Measurements from ENCODE around the gene VPS33A. TPM values are rescaled to one million over a fixed set of nuclear protein-coding genes. Genes with fewer than 3 reads are reported as not detected.

Gene VPS33A
- total RNA-seq, 2 experiments from 2014 or later: 21.1 to 29.0 TPM

DNA sequence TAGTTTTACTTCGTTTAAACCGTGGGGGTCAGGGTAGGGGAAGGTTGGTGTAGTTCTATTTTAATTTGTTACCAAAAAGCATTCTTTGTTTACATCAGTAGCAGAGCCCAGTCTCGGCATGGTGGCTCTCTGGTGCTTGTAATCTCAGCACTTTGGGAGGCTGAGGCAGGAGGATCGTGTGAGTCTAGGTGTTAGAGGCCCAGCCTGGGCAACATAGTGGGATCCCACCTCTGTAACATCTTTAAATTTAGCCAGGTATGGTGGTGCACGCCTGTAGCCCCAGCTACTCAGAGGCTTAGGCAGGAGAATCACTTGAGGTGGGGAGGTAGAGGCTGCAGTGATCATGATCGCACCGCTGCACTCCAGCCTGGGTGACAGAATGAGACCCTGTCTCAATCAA is 81.2 kb downstream of the VPS33A start:
- Histone ChIP-seq H3K79me2 (ENCODE audit: insufficient read depth, low read depth, low read length) (no peaks in the 10 kb centered on the region), H3K4me3 (ENCODE audit: low read depth, low read length, poor library complexity, severe bottlenecking) (no peak overlapping the region), H3K36me3 (ENCODE audit: insufficient read depth, low read length) (no peaks in the 10 kb centered on the region), H3K9me2 (ENCODE audit: insufficient read depth, low read length) (no peaks in the 10 kb centered on the region), H3K9me3 (ENCODE audit: low read length) (no peaks in the 10 kb centered on the region), H3K4me1 (ENCODE audit: insufficient read depth, low read length, poor library complexity, severe bottlenecking) (no peaks in the 10 kb centered on the region), H3K4me2 (ENCODE audit: low read length) (no peak overlapping the region), H3K27ac (ENCODE audit: low read depth, low read length, poor library complexity, severe bottlenecking) (no peak overlapping the region), H4K20me1 (ENCODE audit: insufficient read depth, low read length) (no peaks in the 10 kb centered on the region), H2AFZ (ENCODE audit: low read length) (no peak overlapping the region)
- intact Hi-C loops (cut with micrococcal nuclease; ENCODE audit: unreplicated experiment): no loop called here
- no peak for DNase-seq (ENCODE audit: low spot score)
- TF ChIP-seq, protein P1, sequence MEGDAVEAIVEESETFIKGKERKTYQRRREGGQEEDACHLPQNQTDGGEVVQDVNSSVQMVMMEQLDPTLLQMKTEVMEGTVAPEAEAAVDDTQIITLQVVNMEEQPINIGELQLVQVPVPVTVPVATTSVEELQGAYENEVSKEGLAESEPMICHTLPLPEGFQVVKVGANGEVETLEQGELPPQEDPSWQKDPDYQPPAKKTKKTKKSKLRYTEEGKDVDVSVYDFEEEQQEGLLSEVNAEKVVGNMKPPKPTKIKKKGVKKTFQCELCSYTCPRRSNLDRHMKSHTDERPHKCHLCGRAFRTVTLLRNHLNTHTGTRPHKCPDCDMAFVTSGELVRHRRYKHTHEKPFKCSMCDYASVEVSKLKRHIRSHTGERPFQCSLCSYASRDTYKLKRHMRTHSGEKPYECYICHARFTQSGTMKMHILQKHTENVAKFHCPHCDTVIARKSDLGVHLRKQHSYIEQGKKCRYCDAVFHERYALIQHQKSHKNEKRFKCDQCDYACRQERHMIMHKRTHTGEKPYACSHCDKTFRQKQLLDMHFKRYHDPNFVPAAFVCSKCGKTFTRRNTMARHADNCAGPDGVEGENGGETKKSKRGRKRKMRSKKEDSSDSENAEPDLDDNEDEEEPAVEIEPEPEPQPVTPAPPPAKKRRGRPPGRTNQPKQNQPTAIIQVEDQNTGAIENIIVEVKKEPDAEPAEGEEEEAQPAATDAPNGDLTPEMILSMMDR (conservative IDR thresholded peaks at IDR 0.05; ENCODE audit: low read length): no peak
- CTCF ChIA-PET (ENCODE audit: unreplicated experiment): no interaction called here
- no TSS peak for BruUV-seq (replicated peaks)
- POLR2A ChIA-PET: no interaction called here

DNA sequence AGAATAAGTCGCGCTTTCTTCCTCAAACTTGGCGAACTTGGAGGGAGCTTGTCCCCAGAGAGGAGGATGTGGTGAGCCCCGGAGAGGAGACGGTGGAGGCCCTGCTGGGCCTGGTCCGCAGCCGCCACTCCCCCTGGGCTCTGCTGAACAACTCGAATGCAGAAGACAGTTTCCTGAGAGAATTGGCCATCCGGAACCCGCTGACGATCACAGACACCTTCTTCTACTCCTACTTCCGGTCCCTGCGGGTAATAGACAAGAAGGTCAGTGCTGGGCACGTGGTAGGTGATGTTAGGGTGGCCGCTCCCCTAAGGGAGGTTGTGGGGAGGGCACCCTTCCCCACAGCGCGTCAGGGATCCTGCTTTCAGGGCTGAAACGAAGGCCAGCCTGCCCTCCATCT is 81.8 kb downstream of the VPS33A start:
- Histone ChIP-seq H3K9me2 (ENCODE audit: insufficient read depth, low read length) (no peaks in the 10 kb centered on the region), H3K79me2 (ENCODE audit: insufficient read depth, low read depth, low read length) (no peaks in the 10 kb centered on the region), H3K4me2 (ENCODE audit: low read length) (no peak overlapping the region), H3K4me3 (ENCODE audit: low read depth, low read length, poor library complexity, severe bottlenecking) (no peak overlapping the region), H3K4me1 (ENCODE audit: insufficient read depth, low read length, poor library complexity, severe bottlenecking) (no peaks in the 10 kb centered on the region), H4K20me1 (ENCODE audit: insufficient read depth, low read length) (no peaks in the 10 kb centered on the region), H3K9me3 (ENCODE audit: low read length) (no peaks in the 10 kb centered on the region), H2AFZ (ENCODE audit: low read length) (0 out of 2 replicates have a peak overlapping the region, but pooled peaks have one; percentile 17), H3K36me3 (ENCODE audit: insufficient read depth, low read length) (no peaks in the 10 kb centered on the region), H3K27ac (ENCODE audit: low read depth, low read length, poor library complexity, severe bottlenecking) (no peak overlapping the region)
- POLR2A ChIA-PET: no interaction called here
- intact Hi-C loops (cut with micrococcal nuclease; ENCODE audit: unreplicated experiment): no loop called here
- CTCF ChIA-PET (ENCODE audit: unreplicated experiment): no interaction called here
- no peak for TF ChIP-seq EZH2phosphoT487 (IDR thresholded peaks at IDR 0.05; ENCODE audit: borderline replicate concordance, low read depth, low read length)
- TF ChIP-seq, protein P1 (conservative IDR thresholded peaks at IDR 0.05; ENCODE audit: low read length): no peak
- DNase-seq (ENCODE audit: low spot score): no peak
- BruUV-seq (replicated peaks): no TSS peak

DNA sequence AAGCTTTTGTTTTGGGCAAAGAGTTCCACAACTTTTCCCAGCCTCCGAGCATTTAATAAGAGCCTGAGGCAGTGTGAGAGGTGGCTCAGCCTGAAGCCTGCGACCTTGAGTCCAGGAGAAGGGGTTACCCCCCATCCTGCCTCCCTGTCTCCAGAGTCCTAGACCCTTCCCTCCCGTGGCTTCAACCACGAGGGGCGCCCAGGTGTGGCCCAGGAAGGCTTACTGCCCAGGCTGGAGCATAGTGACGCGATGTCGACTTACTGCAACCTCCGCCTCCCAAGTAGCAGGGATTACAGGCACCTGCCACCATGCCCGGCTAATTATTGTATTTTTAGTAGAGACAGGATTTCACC is 82.7 kb downstream of the VPS33A start:
- POLR2A ChIA-PET: interaction anchor here (0.6 kb wide), 1 partner anchor 85 kb away, joined by 3 read pairs; no protein-coding TSS in a partner anchor
- Histone ChIP-seq H3K79me2 (ENCODE audit: insufficient read depth, low read depth, low read length) (no peaks in the 10 kb centered on the region), H4K20me1 (ENCODE audit: insufficient read depth, low read length) (no peaks in the 10 kb centered on the region), H3K4me2 (ENCODE audit: low read length) (no peak overlapping the region; the same call in 1 of the 2 replicates), H2AFZ (ENCODE audit: low read length) (no peak overlapping the region), H3K9me2 (ENCODE audit: insufficient read depth, low read length) (no peaks in the 10 kb centered on the region), H3K4me3 (ENCODE audit: low read depth, low read length, poor library complexity, severe bottlenecking) (no peak overlapping the region), H3K27ac (ENCODE audit: low read depth, low read length, poor library complexity, severe bottlenecking) (no peak overlapping the region), H3K4me1 (ENCODE audit: insufficient read depth, low read length, poor library complexity, severe bottlenecking) (no peaks in the 10 kb centered on the region), H3K36me3 (ENCODE audit: insufficient read depth, low read length) (no peaks in the 10 kb centered on the region), H3K9me3 (ENCODE audit: low read length) (no peaks in the 10 kb centered on the region)
- intact Hi-C loops (cut with micrococcal nuclease; ENCODE audit: unreplicated experiment): no loop called here
- BruUV-seq (replicated peaks): no TSS peak
- DNase-seq (ENCODE audit: low spot score): no peak
- CTCF ChIA-PET (ENCODE audit: unreplicated experiment): no interaction called here
- TF ChIP-seq, protein P1 (conservative IDR thresholded peaks at IDR 0.05; ENCODE audit: low read length): no peak
